GM12878 (cell line): ENCODE results near the gene METTL16. TPM values are rescaled to one million over a fixed set of nuclear protein-coding genes. Genes with fewer than 3 reads are reported as not detected.

Experiments used
- BACH1 ChIP-seq: fragments of 450-650 bp; IDR thresholded peaks from 2 replicates; pipeline ENCODE4 v1.6.1; 2017; ENCODE audit warnings: mild to moderate bottlenecking, borderline replicate concordance
- EGR1 ChIP-seq, 2 experiments: IDR thresholded peaks; 1 replicate in 1 of 2; 2 replicates in 1 of 2; pipeline ENCODE4 v1.6.1; 2011 to 2012; ENCODE audit warnings: low read depth in 2 of 2, low read length in 2 of 2, borderline replicate concordance in 1 of 2, mild to moderate bottlenecking in 1 of 2, moderate library complexity in 1 of 2
- MYC ChIP-seq: IDR thresholded peaks from 2 replicates; pipeline ENCODE4 v1.6.1; 2011; ENCODE audit warnings: mild to moderate bottlenecking, low read length, moderate library complexity, inconsistent platforms; ENCODE audit not compliant: insufficient read depth, insufficient replicate concordance, insufficient read length, severe bottlenecking
- NR2F1 ChIP-seq: fragments of 450-650 bp; conservative IDR thresholded peaks from 2 replicates; pipeline ENCODE4 v1.6.1; 2017; ENCODE audit warnings: mild to moderate bottlenecking
- PAX5 ChIP-seq: IDR thresholded peaks from 2 replicates; pipeline ENCODE4 v1.6.1; 2011; ENCODE audit warnings: low read depth, low read length, borderline replicate concordance
- PAX8 ChIP-seq: fragments of 450-650 bp; IDR thresholded peaks from 2 replicates; pipeline ENCODE4 v1.6.1; 2017; ENCODE audit warnings: mild to moderate bottlenecking, moderate library complexity
- RAD51 ChIP-seq: fragments of 450-650 bp; IDR thresholded peaks from 2 replicates; pipeline ENCODE4 v1.6.1; 2016; ENCODE audit warnings: moderate library complexity, mild to moderate bottlenecking, inconsistent platforms
- RB1 ChIP-seq: fragments of 450-650 bp; formaldehyde crosslinking; IDR thresholded peaks from 2 replicates; pipeline ENCODE4 v1.6.1; 2017; ENCODE audit warnings: mild to moderate bottlenecking, borderline replicate concordance
- TAF1 ChIP-seq: IDR thresholded peaks from 2 replicates; pipeline ENCODE4 v1.6.1; 2011; ENCODE audit warnings: mild to moderate bottlenecking, low read depth, low read length, borderline replicate concordance
- USF1 ChIP-seq: IDR thresholded peaks from 2 replicates; pipeline ENCODE4 v1.6.1; 2011; ENCODE audit warnings: borderline replicate concordance, low read depth, mild to moderate bottlenecking, moderate library complexity, mixed read lengths, low read length; ENCODE audit not compliant: insufficient read depth; ENCODE audit errors: extremely low read length
- polyA plus RNA-seq, 11 experiments: library from polyadenylated mRNA; depleted of rRNA in 4 of 11; unstranded in 6 of 11; stranded (reverse) in 5 of 11; fragments of >200 nt; fragmentation: Nextera tagmentation in 4 of 11; fragmentation: Illumina TruSeq in 1 of 11; extraction: Ambion mirVana in 4 of 11; extraction: Trizol in 1 of 11; gene quantifications; 1 replicate in 1 of 11; 2 replicates in 10 of 11; pipeline versions ENCODE4 v1.2.1 to v1.2.3, GENCODE V29; 2011 to 2016; ENCODE audit warnings: inconsistent platforms in 2 of 11, missing spikeins in 2 of 11, low read depth in 1 of 11
- total RNA-seq, 4 experiments: library from RNA; depleted of rRNA in 3 of 4; stranded (reverse); fragments of >200 nt in 3 of 4; fragmentation: Illumina TruSeq in 1 of 4; extraction: Trizol in 1 of 4; gene quantifications; 2 replicates each; pipeline versions ENCODE4 v1.2.1 to v1.2.3, GENCODE V29; 2013 to 2021
- TF ChIP-seq, protein P1 (sequence below): fragments of 450-650 bp; formaldehyde crosslinking; IDR thresholded peaks from 2 replicates; pipeline ENCODE4 v1.4.0; 2020; ENCODE audit warnings: mild to moderate bottlenecking, moderate library complexity
- TF ChIP-seq, protein P2 (sequence below): fragments of 450-650 bp; IDR thresholded peaks from 2 replicates; pipeline ENCODE4 v1.6.1; 2016; ENCODE audit warnings: mild to moderate bottlenecking

The METTL16 gene
- total and polyA plus RNA-seq, 10 of the 15 experiments (the other 5 are each of a cell fraction or from before 2014, with no cell fraction given), result 15.6 to 34.3 (median 23.7) TPM

GRCh38 chr17:2399572-2400473 lies 111.9 kb downstream of the METTL16 start (continued):
- TF ChIP-seq, protein P1, sequence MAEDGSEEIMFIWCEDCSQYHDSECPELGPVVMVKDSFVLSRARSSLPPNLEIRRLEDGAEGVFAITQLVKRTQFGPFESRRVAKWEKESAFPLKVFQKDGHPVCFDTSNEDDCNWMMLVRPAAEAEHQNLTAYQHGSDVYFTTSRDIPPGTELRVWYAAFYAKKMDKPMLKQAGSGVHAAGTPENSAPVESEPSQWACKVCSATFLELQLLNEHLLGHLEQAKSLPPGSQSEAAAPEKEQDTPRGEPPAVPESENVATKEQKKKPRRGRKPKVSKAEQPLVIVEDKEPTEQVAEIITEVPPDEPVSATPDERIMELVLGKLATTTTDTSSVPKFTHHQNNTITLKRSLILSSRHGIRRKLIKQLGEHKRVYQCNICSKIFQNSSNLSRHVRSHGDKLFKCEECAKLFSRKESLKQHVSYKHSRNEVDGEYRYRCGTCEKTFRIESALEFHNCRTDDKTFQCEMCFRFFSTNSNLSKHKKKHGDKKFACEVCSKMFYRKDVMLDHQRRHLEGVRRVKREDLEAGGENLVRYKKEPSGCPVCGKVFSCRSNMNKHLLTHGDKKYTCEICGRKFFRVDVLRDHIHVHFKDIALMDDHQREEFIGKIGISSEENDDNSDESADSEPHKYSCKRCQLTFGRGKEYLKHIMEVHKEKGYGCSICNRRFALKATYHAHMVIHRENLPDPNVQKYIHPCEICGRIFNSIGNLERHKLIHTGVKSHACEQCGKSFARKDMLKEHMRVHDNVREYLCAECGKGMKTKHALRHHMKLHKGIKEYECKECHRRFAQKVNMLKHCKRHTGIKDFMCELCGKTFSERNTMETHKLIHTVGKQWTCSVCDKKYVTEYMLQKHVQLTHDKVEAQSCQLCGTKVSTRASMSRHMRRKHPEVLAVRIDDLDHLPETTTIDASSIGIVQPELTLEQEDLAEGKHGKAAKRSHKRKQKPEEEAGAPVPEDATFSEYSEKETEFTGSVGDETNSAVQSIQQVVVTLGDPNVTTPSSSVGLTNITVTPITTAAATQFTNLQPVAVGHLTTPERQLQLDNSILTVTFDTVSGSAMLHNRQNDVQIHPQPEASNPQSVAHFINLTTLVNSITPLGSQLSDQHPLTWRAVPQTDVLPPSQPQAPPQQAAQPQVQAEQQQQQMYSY, result no peak
- TF ChIP-seq, protein P2, sequence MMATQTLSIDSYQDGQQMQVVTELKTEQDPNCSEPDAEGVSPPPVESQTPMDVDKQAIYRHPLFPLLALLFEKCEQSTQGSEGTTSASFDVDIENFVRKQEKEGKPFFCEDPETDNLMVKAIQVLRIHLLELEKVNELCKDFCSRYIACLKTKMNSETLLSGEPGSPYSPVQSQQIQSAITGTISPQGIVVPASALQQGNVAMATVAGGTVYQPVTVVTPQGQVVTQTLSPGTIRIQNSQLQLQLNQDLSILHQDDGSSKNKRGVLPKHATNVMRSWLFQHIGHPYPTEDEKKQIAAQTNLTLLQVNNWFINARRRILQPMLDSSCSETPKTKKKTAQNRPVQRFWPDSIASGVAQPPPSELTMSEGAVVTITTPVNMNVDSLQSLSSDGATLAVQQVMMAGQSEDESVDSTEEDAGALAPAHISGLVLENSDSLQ, result peak; percentile 41; the same call in 1 of the 2 replicates
- peak; percentile 14 for TF ChIP-seq MYC
- peak; percentile 60 for TF ChIP-seq TAF1
- TF ChIP-seq RAD51, result peak; percentile 67
- peak; percentile 43 for TF ChIP-seq NR2F1
- peak; percentile 6 to 40; a peak in 2 of 3 replicates for TF ChIP-seq EGR1 (IDR thresholded peaks at IDR 0.05; ENCODE audit: borderline replicate concordance in 1 of 2, low read depth in 2 of 2, low read length in 2 of 2)
- TF ChIP-seq RB1, result 0 out of 2 replicates have a peak, but pooled peaks have one; percentile 20
- TF ChIP-seq USF1, result peak; percentile 84
- peak; percentile 72 for TF ChIP-seq BACH1
- no peak; the same call in 1 of the 2 replicates for TF ChIP-seq PAX5
- no peak for TF ChIP-seq PAX8
